IMR-90 (cell line): ENCODE results near the gene C8B. TPM values are rescaled to one million over a fixed set of nuclear protein-coding genes. Genes with fewer than 3 reads are reported as not detected.

Experiments used
- ATAC-seq: fragments of 200-7000 bp; cut with Tn5 transposase; 2 replicates; pipeline ENCODE4 v1.9.1; 2020; ENCODE audit warnings: low read depth, mild to moderate bottlenecking, moderate library complexity
- BruUV-seq: library from RNA; stranded (reverse); fragments of 400-500 nt; replicated peaks from 2 replicates; lab custom pipeline; 2021; lab: Mats Ljungman, UMichigan
- CTCF ChIA-PET: fragments of 300-600 bp; formaldehyde crosslinking; extraction: SDS; loops from one replicate; lab custom pipeline; 2021; ENCODE audit warnings: antibody characterized with exemption; lab: Yijun Ruan, JAX
- POLR2A ChIA-PET: fragments of 300-600 bp; sonication (Branson Sonifier 250); formaldehyde crosslinking; loops from one replicate; lab custom pipeline; 2022; ENCODE audit warnings: antibody characterized with exemption; ENCODE audit not compliant: unreplicated experiment; lab: Charles Lee
- DNase-seq: peaks from one replicate; pipeline ENCODE4 v3.0.0; 2013
- H2AFZ ChIP-seq: replicated peaks from 2 replicates; pipeline ENCODE3; 2013; ENCODE audit warnings: low read length, mild to moderate bottlenecking; ENCODE audit not compliant: poor library complexity
- H2AK5ac ChIP-seq: 2 replicates; pipeline ENCODE4 v1.6.1; 2013; ENCODE audit warnings: low read depth, low read length, inconsistent platforms
- H2AK9ac ChIP-seq: replicated peaks from 2 replicates; pipeline ENCODE3; 2013; ENCODE audit warnings: mild to moderate bottlenecking, low read depth, low read length, moderate library complexity; ENCODE audit not compliant: poor library complexity
- H2BK120ac ChIP-seq: 2 replicates; pipeline ENCODE4 v1.6.1; 2013; ENCODE audit warnings: low read depth, low read length, inconsistent platforms
- H2BK15ac ChIP-seq: 3 replicates; pipeline ENCODE4 v1.6.1; 2013; ENCODE audit warnings: low read depth, low read length, inconsistent platforms
- H2BK20ac ChIP-seq: 2 replicates; pipeline ENCODE4 v1.6.1; 2013; ENCODE audit warnings: low read depth, mild to moderate bottlenecking, inconsistent platforms, low read length, moderate library complexity
- H2BK5ac ChIP-seq: 2 replicates; pipeline ENCODE4 v1.6.1; 2013; ENCODE audit warnings: mild to moderate bottlenecking, low read depth, low read length, inconsistent platforms; ENCODE audit not compliant: poor library complexity, severe bottlenecking
- H3K14ac ChIP-seq: replicated peaks from 2 replicates; pipeline ENCODE4 v1.6.1; 2013; ENCODE audit warnings: low read depth, low read length, inconsistent platforms
- H3K18ac ChIP-seq: 2 replicates; pipeline ENCODE4 v1.6.1; 2013; ENCODE audit warnings: low read depth, low read length, control low read depth
- H3K23ac ChIP-seq: 2 replicates; pipeline ENCODE4 v1.6.1; 2013; ENCODE audit warnings: low read depth, low read length, inconsistent platforms
- H3K27ac ChIP-seq: 2 replicates; pipeline ENCODE4 v1.5.1; 2013; ENCODE audit warnings: mild to moderate bottlenecking, control low read depth, low read length; ENCODE audit not compliant: insufficient read depth
- H3K27me3 ChIP-seq: 2 replicates; pipeline ENCODE4 v1.6.1; 2013; ENCODE audit warnings: low read length; ENCODE audit not compliant: control insufficient read depth, insufficient read depth
- H3K36me3 ChIP-seq: 2 replicates; pipeline ENCODE4 v1.6.1; 2013; ENCODE audit warnings: low read length, mixed read lengths; ENCODE audit not compliant: control insufficient read depth, insufficient read depth
- H3K4ac ChIP-seq: 2 replicates; pipeline ENCODE4 v1.6.1; 2013; ENCODE audit warnings: low read depth, low read length, inconsistent platforms
- H3K4me1 ChIP-seq: 2 replicates; pipeline ENCODE4 v1.6.1; 2013; ENCODE audit warnings: low read length, mixed read lengths; ENCODE audit not compliant: control insufficient read depth, insufficient read depth
- H3K4me2 ChIP-seq: 2 replicates; pipeline ENCODE4 v1.6.1; 2013; ENCODE audit warnings: low read depth, mild to moderate bottlenecking, control low read depth, low read length, moderate library complexity
- H3K4me3 ChIP-seq: 2 replicates; pipeline ENCODE4 v1.5.1; 2013; ENCODE audit warnings: low read depth, mild to moderate bottlenecking, control low read depth, low read length, moderate library complexity; ENCODE audit not compliant: insufficient read depth
- H3K56ac ChIP-seq: 2 replicates; pipeline ENCODE4 v1.6.1; 2013; ENCODE audit warnings: low read length, inconsistent platforms; ENCODE audit not compliant: insufficient read depth; ENCODE audit errors: extremely low read depth
- H3K79me1 ChIP-seq, 2 experiments: 2 replicates each; pipeline ENCODE4 v1.6.1; 2013; ENCODE audit warnings: low read length in 2 of 2, inconsistent platforms in 1 of 2, low read depth in 1 of 2
- H3K9ac ChIP-seq: 2 replicates; pipeline ENCODE4 v1.6.1; 2013; ENCODE audit warnings: low read depth, low read length, control low read depth
- H3K9me1 ChIP-seq: 2 replicates; pipeline ENCODE4 v1.6.1; 2013; ENCODE audit warnings: low read length, inconsistent platforms; ENCODE audit not compliant: insufficient read depth
- H3K9me3 ChIP-seq: 2 replicates; pipeline ENCODE4 v1.6.1; 2013; ENCODE audit warnings: low read length; ENCODE audit not compliant: control insufficient read depth, insufficient read depth
- H4K20me1 ChIP-seq: 2 replicates; pipeline ENCODE4 v1.6.1; 2013; ENCODE audit warnings: low read length, inconsistent platforms; ENCODE audit not compliant: insufficient read depth
- H4K5ac ChIP-seq: 2 replicates; pipeline ENCODE4 v1.6.1; 2013; ENCODE audit warnings: mild to moderate bottlenecking, low read depth, low read length, control low read depth
- H4K8ac ChIP-seq, 2 experiments: 2 replicates each; pipeline ENCODE4 v1.6.1; 2013; ENCODE audit warnings: low read depth in 2 of 2, low read length in 2 of 2, control low read depth in 1 of 2, inconsistent platforms in 1 of 2
- H4K91ac ChIP-seq: 2 replicates; pipeline ENCODE4 v1.6.1; 2013; ENCODE audit warnings: low read depth, low read length, inconsistent platforms; ENCODE audit not compliant: insufficient read depth
- CEBPB ChIP-seq: IDR thresholded peaks from 2 replicates; pipeline ENCODE4 v1.6.1; 2012; ENCODE audit warnings: low read depth, low read length, improper control_type of control experiment
- ELK1 ChIP-seq: fragments of 150-350 bp; IDR thresholded peaks from 2 replicates; pipeline ENCODE4 v1.6.1; 2016; ENCODE audit warnings: low read depth, mild to moderate bottlenecking, low read length, moderate library complexity, borderline replicate concordance
- FOS ChIP-seq: fragments of 150-350 bp; IDR thresholded peaks from 2 replicates; pipeline ENCODE4 v1.6.1; 2016; ENCODE audit warnings: low read depth, low read length
- MAFK ChIP-seq: IDR thresholded peaks from 2 replicates; pipeline ENCODE4 v1.6.1; 2012; ENCODE audit warnings: low read depth, low read length, improper control_type of control experiment
- MAZ ChIP-seq: IDR thresholded peaks from 2 replicates; pipeline ENCODE4 v1.6.1; 2012; ENCODE audit warnings: low read depth, mild to moderate bottlenecking, low read length, improper control_type of control experiment, moderate library complexity, borderline replicate concordance
- MXI1 ChIP-seq: IDR thresholded peaks from 2 replicates; pipeline ENCODE4 v1.6.1; 2012; ENCODE audit warnings: low read depth, mild to moderate bottlenecking, low read length, moderate library complexity, borderline replicate concordance
- NFE2L2 ChIP-seq: fragments of 150-350 bp; IDR thresholded peaks from 2 replicates; pipeline ENCODE4 v1.6.1; 2016; ENCODE audit warnings: low read depth, mild to moderate bottlenecking, low read length
- POLR2A ChIP-seq: IDR thresholded peaks from 2 replicates; pipeline ENCODE4 v1.6.1; 2012; ENCODE audit warnings: mild to moderate bottlenecking, low read depth, low read length
- RAD21 ChIP-seq: IDR thresholded peaks from 2 replicates; pipeline ENCODE4 v1.6.1; 2012; ENCODE audit warnings: low read length, improper control_type of control experiment
- RCOR1 ChIP-seq: IDR thresholded peaks from 2 replicates; pipeline ENCODE4 v1.6.1; 2012; ENCODE audit warnings: mild to moderate bottlenecking, low read length, improper control_type of control experiment; ENCODE audit not compliant: insufficient replicate concordance
- RFX5 ChIP-seq: IDR thresholded peaks from 2 replicates; pipeline ENCODE4 v1.8.0; 2012; ENCODE audit warnings: low read depth, mild to moderate bottlenecking, low read length, moderate library complexity
- SMC3 ChIP-seq: fragments of 150-350 bp; IDR thresholded peaks from 2 replicates; pipeline ENCODE4 v1.6.1; 2016; ENCODE audit warnings: low read depth, mild to moderate bottlenecking, antibody characterized with exemption, low read length, moderate library complexity
- USF2 ChIP-seq: fragments of 150-350 bp; IDR thresholded peaks from 2 replicates; pipeline ENCODE4 v1.6.1; 2017; ENCODE audit warnings: mild to moderate bottlenecking, antibody characterized with exemption, low read length, low read depth
- WGBS, 2 experiments: methylation state at CpG; one replicate each; pipeline versions ENCODE4 v1.1.5 to v1.1.7; 2013; ENCODE audit warnings: missing lambda C conversion rate in 2 of 2; ENCODE audit not compliant: insufficient read length in 1 of 2; ENCODE audit errors: extremely low coverage in 2 of 2; 5-methylcytosine and 5-hydroxymethylcytosine counted together
- dilution Hi-C: fragments of 300-500 bp; cut with HindIII; formaldehyde crosslinking; loops from one replicate; pipeline ENCODE4 v1.14.3; 2018; ENCODE audit warnings: low sequenced_read_pairs; ENCODE audit not compliant: unreplicated experiment
- in situ Hi-C: fragments of 300-500 bp; cut with MboI; formaldehyde crosslinking; loops from 3 replicates; pipeline ENCODE4 v1.14.3; 2019; ENCODE audit warnings: low sequenced_read_pairs, inconsistent platforms, mixed read lengths
- intact Hi-C: fragments of 100-400 bp; cut with micrococcal nuclease; formaldehyde crosslinking; loops from 2 replicates; pipeline ENCODE4 v1.10.0; 2022
- polyA plus RNA-seq, 3 experiments: library from polyadenylated mRNA; depleted of rRNA; stranded (reverse); fragments of >200 nt; gene quantifications; 2 replicates each; pipeline ENCODE4 v1.2.3, GENCODE V29; 2012; ENCODE audit warnings: low replicate concordance in 1 of 3
- total RNA-seq: library from RNA; depleted of rRNA; stranded (reverse); fragments of >200 nt; gene quantifications from 2 replicates; pipeline ENCODE4 v1.2.3, GENCODE V29; 2012

The C8B gene
- total and polyA plus RNA-seq, 2 of the 4 experiments (the other 2 are of a cell fraction) = not detected

GRCh38 chr1:56938646-56939045 is 27.2 kb downstream of the C8B start:
- ATAC-seq = no peak
- no peak overlapping the region for H3K14ac ChIP-seq
- H3K9ac ChIP-seq = no peak overlapping the region
- intact Hi-C loops (no loop called here), in situ Hi-C loops (no loop called here), dilution Hi-C loops (no loop called here)
- H3K23ac ChIP-seq = no peak overlapping the region
- H3K18ac ChIP-seq = no peak overlapping the region
- H2AK5ac ChIP-seq = no peak overlapping the region
- no peak overlapping the region for H2BK20ac ChIP-seq
- BruUV-seq = no TSS peak
- H3K9me1 ChIP-seq = no peaks in the 10 kb centered on the region
- H3K4me2 ChIP-seq = no peak overlapping the region
- no peak overlapping the region for H2BK120ac ChIP-seq
- CTCF ChIA-PET = interaction anchor here (1.1 kb wide), 1 partner anchor 14 kb away, joined by 4 read pairs; no protein-coding TSS in a partner anchor
- WGBS, 2 experiments = no CpG with 5 or more reads among the region's 2 CpGs
- H4K5ac ChIP-seq = no peak overlapping the region
- no peak overlapping the region for H3K56ac ChIP-seq
- H2AFZ ChIP-seq = no peak overlapping the region
- H2BK5ac ChIP-seq = no peak overlapping the region
- no peaks in the 10 kb centered on the region for H4K20me1 ChIP-seq
- H2BK15ac ChIP-seq = no peak overlapping the region
- H3K4me3 ChIP-seq = no peak overlapping the region
- no peak for TF ChIP-seq ELK1
- no peak for TF ChIP-seq MXI1
- no peak for TF ChIP-seq USF2
- TF ChIP-seq NFE2L2 = no peak
- no peak for TF ChIP-seq MAFK
- no peak for TF ChIP-seq FOS
- TF ChIP-seq CEBPB = no peak
- TF ChIP-seq SMC3 = no peak
- TF ChIP-seq RAD21 = no peak
- no peak for TF ChIP-seq POLR2A
- TF ChIP-seq RFX5 = no peak
- TF ChIP-seq MAZ = no peak
- TF ChIP-seq RCOR1 = no peak
- H2AK9ac ChIP-seq = no peak overlapping the region
- POLR2A ChIA-PET = no interaction called here
- H3K4ac ChIP-seq = no peak overlapping the region
- no peak for DNase-seq
- no peak overlapping the region for H4K91ac ChIP-seq
- no peak overlapping the region for H4K8ac ChIP-seq
- H3K27me3 ChIP-seq = peaks cover 7% of the 10 kb centered on the region
- no peaks in the 10 kb centered on the region for H3K9me3 ChIP-seq
- H3K4me1 ChIP-seq = no peaks in the 10 kb centered on the region; the same call in 1 of the 2 replicates
- no peak overlapping the region for H3K27ac ChIP-seq
- H3K36me3 ChIP-seq = no peaks in the 10 kb centered on the region
- no peaks in the 10 kb centered on the region for H3K79me1 ChIP-seq
